Measurements from ENCODE around the gene ITSN1.

DNA sequence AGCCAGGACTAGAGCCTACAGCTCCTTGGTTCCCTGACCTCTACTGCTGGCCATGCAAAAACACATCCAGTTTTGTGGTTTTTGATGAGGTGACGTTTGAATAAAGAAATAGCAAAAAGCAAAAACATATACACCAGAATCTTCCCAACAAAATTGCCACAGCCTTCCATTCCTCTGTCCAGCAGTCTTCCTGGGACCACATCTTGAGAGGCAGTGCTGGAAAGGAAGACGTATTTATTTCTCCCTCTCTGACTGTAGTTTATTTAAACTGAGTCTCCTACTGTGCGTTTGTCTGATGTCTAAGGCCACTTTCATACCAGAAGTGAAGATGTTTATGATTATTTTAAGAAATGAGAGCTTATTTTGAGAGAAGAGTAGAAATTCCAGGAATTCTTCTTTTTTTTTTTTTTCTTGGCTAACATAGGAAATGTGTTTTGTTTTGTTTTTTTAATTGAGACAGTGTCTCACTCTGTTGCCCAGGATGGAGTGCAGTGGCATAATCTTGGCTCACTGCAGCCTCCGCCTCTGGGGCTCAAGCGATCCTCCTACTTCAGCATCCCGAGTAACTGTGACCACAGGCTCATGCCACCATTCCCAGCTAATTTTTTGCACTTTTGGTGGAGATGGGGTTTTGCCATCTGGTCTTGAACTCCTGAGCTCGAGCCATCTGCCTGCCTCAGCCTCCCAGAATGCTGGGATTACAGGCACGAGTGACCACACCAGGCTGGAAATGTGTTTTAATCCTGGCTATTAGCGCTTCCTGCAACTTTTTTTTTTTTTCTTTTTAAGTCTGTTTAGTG lies 118.5 kb downstream of the ITSN1 start:
- TF ChIP-seq, protein P1, sequence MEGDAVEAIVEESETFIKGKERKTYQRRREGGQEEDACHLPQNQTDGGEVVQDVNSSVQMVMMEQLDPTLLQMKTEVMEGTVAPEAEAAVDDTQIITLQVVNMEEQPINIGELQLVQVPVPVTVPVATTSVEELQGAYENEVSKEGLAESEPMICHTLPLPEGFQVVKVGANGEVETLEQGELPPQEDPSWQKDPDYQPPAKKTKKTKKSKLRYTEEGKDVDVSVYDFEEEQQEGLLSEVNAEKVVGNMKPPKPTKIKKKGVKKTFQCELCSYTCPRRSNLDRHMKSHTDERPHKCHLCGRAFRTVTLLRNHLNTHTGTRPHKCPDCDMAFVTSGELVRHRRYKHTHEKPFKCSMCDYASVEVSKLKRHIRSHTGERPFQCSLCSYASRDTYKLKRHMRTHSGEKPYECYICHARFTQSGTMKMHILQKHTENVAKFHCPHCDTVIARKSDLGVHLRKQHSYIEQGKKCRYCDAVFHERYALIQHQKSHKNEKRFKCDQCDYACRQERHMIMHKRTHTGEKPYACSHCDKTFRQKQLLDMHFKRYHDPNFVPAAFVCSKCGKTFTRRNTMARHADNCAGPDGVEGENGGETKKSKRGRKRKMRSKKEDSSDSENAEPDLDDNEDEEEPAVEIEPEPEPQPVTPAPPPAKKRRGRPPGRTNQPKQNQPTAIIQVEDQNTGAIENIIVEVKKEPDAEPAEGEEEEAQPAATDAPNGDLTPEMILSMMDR (IDR thresholded peaks at IDR 0.05) = no peak
- TF ChIP-seq POLR2A (IDR thresholded peaks at IDR 0.05) = no peak
